NCI-H2171 treated with DMSO at 0.1 percent for 48 hours (cell line): ENCODE data around the gene FERMT3.

Source experiments
- DNase-seq: peaks from one replicate; lab custom pipeline; 2025; lab: John Stamatoyannopoulos, UW

Gene FERMT3

DNA sequence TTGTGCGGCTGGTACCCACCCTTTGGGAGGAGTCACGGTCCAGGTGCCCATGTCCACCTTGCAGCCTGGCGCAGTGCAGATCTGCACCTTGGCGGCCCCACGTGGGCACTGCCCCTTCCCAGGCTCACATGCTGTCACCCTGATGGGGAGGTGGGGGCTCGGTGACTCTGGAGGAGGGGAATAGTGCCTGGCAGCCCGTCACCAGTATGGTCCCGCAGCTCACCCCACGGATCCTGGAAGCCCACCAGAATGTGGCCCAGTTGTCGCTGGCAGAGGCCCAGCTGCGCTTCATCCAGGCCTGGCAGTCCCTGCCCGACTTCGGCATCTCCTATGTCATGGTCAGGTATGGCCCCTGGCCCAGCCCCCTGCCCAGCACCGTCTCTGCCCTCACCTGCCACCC, 14.3 kb downstream of the FERMT3 start:
- DNase-seq = no peak

DNA sequence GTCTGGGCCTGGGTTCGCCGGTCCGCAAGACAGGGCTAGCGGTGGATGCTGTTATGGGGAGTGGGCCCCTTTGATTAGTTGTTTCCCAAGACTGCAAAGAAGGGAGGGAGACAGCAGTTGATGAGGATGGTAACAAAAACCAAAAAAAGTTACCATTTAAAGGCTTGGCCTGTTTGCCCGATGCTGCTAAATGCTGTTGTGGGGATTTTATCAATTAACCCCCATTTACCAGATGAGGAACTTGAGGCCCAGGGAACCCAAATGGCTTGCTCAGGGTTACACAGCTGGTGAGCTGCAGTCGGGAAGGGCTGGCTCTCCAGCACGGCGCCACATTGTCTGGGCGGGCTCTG, 16.1 kb downstream of the FERMT3 start:
- no peak for DNase-seq

GRCh38 chr11:64223001-64223651, 16.6 kb downstream of the FERMT3 start:
- DNase-seq = no peak

DNA sequence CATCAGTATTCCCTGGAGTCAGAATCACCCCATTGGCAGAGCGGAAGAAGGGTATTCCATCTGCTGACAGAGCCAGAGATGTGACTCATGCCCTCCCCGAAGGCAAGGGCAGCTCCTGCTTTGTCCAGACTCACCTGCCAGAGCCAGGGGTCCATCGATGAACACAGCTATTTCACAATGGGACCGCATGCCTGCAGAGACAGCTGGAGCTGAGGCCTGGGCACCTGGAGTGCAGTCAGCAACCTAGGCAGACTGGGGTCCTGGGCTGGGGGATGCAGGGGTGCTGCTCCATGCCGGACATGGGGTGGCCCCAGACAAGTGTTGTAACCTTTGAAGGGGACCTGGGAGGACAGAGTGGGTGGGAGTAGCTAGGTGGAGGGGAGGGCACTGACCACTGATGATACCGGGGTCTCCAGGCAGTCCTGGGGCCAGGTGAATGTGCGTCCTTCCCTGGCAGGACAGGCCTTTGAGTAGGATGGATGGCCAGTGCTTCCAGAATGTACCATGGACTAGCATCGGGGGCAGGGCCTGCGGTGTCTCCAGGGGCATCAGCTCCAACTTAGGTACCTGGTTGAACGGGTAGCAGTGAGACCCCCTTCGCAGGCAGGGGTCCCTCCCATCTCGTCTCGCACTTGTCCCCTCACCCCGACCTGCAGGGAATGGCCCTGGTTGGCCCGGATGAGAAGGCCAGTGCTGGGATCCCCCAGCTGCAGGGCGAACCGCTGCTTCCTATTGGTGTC, 17.8 kb downstream of the FERMT3 start:
- no peak for DNase-seq

DNA sequence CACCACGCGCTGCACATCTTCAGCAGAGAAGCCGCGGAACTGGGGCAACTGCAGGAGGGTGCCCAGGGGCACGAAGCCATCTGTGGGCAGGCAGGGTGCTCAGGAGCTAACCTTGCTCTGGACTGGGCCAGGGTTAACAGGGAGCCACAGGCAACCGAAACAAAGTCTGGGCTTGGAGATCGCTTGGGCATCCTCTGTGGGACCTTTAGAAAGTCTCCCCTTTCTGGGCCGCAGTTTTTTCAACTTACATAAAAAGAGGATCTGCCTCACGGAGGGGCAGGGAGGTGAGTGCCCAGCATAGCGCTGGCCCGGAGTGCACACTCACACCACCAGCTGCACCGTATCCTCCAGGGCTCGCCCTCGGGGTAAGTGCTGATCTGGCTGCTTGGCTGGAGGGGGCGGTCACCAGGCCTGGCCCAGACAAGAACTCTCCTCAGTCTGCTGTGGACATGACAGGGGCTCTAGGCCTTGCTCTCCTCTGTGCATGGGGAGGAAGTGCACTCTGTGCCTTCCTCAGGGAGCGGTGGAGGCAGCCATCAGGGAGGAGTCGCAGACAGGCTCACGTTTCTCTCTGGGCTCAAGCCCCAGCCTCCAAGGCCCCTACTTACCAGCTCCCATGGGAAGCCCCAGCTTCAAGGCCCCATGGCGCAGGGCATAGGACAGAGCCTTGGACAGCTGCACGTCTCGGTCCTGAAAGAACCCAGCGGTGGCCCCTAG, 18.5 kb downstream of the FERMT3 start:
- DNase-seq = no peak

- DNase-seq = peak; percentile 83
Measured at GRCh38 chr11:64225608-64226506, 19.3 kb downstream of the FERMT3 start, which contains the start of the genes NUDT22 and TRPT1. NUDT22 (plus strand) TSS chr11:64226274; CDS start chr11:64226653, 379 bp downstream. TRPT1 (minus strand) TSS chr11:64226186; CDS start chr11:64225860, 326 bp downstream.

GRCh38 chr11:64226507-64227051, 20.1 kb downstream of the FERMT3 start:
- DNase-seq = peak; percentile 52

- no peak for DNase-seq
Measured at GRCh38 chr11:64227405-64227956, 21.0 kb downstream of the FERMT3 start.

DNA sequence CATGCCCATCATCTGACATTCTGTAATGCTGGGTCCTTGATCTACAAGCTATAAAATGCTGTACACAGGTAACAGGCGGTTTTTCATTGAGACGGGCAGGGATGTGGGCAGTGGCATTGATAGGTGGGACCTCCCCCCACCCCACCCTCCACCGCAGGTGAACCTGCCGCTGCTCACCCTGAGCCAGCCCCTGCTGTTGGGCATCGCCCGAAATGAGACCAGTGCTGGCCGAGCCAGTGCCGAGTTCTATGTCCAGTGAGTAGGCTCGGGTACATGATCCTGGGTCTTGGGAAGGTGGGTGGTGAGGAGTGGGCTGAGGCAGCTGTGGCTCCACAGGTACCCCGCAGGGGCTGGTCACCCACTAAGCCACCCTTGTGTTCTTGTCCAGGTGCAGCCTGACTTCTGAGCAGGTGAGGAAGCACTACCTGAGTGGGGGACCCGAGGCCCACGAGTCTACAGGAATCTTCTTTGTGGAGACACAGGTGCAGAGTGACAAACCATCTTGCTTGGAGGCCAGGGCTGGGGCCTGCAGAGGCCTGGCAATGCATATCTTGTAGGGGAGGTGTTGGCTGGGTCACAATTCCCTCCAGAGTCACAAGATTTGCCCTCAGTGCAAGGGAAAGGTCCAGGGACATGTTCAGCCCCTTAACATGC, 22.7 kb downstream of the FERMT3 start:
- no peak for DNase-seq

- no peak for DNase-seq
Measured at GRCh38 chr11:64229744-64230170, 23.2 kb downstream of the FERMT3 start.

- peak; percentile 91 for DNase-seq
Measured at GRCh38 chr11:64230171-64230984, 23.9 kb downstream of the FERMT3 start, which contains the start of gene DNAJC4. DNAJC4 (plus strand) TSS chr11:64230548; CDS start chr11:64230855, 307 bp downstream.

DNA sequence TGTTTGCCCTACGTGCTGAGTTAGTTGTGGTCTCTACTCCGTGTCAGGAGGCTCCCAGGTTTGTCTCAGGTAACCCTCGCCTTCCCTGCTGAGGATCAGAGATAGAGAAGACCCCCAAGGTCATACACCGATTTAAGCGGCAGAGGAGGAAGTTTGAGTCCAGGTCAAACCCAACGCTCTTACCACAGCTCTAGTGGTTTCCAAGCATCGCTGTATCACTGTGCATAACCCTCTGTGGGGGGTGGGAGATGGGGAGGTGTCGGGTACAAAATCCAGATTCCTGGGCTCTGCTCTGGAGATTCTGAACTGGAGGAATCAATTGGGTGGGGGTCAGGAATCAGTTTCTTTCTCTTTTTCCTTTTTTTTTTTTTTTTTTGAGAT, 24.5 kb downstream of the FERMT3 start:
- no peak for DNase-seq

DNA sequence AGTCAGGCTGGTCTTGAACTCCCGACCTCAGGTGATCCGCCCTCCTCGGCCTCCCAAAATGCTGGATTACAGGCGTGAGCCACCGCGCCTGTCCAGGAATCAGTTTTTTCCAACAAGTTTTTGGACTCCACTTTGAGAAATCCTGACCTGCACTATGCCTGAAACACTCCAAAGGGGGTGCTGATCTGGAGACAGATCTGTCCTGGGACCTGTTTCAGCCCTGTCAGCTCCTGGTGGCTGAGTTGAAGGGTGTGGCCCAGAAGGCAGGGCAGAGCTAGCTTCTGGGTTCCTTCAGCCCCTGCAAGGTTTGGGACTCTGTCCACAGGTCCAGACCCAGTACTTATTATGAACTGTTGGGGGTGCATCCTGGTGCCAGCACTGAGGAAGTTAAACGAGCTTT, 25.0 kb downstream of the FERMT3 start:
- DNase-seq = no peak

DNA sequence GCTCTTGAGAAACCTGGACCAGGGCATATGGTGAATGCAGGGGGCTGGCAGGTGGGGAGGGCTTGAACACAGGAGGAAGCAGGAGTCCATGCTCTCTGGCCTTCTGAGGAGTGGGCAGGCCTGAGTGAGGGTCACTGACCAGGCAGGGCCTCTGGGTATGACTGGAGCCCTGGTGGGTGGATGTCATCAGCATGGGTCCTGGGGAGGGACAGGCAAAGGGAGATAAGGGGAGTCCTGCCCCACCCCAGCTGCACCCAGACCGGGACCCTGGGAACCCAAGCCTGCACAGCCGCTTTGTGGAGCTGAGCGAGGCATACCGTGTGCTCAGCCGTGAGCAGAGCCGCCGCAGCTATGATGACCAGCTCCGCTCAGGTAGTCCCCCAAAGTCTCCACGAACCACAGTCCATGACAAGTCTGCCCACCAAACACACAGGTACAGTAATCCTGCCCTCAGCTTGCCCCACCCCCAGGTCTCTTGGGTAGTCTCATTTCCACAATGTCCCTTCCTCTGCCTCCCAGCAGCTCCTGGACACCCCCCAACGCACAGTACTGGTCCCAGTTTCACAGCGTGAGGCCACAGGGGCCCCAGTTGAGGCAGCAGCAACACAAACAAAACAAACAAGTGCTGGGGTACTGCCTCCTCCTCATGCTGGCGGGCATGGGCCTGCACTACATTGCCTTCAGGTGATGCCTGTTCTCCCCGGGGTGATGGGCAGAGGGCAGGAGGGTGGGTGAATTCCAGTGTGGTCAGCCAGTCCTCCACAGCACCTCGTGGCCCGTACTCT, 25.9 kb downstream of the FERMT3 start:
- DNase-seq = no peak

DNA sequence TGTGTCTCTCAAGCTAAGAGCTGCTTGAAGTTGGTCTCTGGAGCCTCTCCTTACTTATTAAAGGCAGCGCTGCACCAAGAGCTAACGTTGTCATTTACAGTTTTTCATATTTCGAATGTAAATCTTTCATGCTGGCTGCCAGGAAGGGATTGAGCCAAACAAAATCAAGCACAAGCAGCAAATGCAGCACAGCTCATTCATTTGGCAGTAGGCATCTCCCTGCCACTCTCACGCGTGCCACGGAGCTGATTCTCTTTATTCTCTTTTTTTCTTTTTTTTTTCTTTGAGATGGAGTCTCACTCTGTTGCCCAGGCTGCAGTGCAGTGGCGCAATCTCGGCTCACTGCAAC, 26.4 kb downstream of the FERMT3 start:
- DNase-seq = no peak

GRCh38 chr11:64233913-64234586, 27.5 kb downstream of the FERMT3 start, which contains the start of gene VEGFB:
VEGFB (plus strand) TSS chr11:64234584; CDS start chr11:64234834, 250 bp downstream.
- DNase-seq = peak; percentile 52

GRCh38 chr11:64234647-64235379, 28.3 kb downstream of the FERMT3 start:
- peak; percentile 48 for DNase-seq
